ENCODE results near the gene ZNF580. TPM values are rescaled to one million over a fixed set of nuclear protein-coding genes. Genes with fewer than 3 reads are reported as not detected.

Gene ZNF580
- total and polyA plus RNA-seq, 2 of the 8 experiments (the other 6 are each of a cell fraction or from before 2014, with no cell fraction given) = 12.0 to 24.6 TPM

DNA sequence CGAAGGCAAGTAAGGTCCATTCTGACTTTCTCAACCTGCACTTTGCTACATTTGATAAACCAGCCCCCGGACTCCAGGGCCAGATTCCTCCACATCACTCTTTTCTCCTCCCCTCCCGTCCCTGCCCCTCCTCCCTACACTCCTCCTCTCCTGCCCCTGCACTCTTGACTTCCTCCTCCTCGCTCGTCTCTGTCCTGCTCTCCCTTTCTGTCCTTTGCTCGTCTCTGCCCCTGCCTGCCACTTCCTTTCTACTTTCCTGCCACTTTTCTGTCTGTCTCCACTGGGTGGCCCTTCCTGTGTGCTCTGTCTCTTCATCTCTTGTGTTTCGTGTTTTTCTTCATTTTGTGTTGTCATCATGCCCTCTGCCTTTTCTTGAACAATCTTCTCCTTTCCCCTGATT is 21.0 kb downstream of the ZNF580 start:
- Histone ChIP-seq H3K56ac (replicated peaks; ENCODE audit: insufficient read length, low read depth, low read length) (no peak overlapping the region), H2BK20ac (ENCODE audit: low read length) (no peak overlapping the region), H3K9ac (replicated peaks in 1 of 4; ENCODE audit: extremely low read depth in 1 of 4, low read depth in 3 of 4, low read length in 3 of 4) (no peak overlapping the region), H3K23me2 (ENCODE audit: low read depth, low read length) (0 out of 2 replicates have a peak, but pooled peaks cover under 1% of the 10 kb centered on the region), H3K4me3 (ENCODE audit: extremely low read depth in 1 of 4, insufficient read depth in 2 of 4, low read depth in 3 of 4, low read length in 4 of 4) (no peak overlapping the region), H3K23ac (ENCODE audit: insufficient read length) (no peak overlapping the region), H2BK15ac (ENCODE audit: low read length) (no peak overlapping the region), H4K20me1 (replicated peaks in 1 of 2; ENCODE audit: control insufficient read depth in 1 of 2, insufficient read depth in 2 of 2, low read length in 2 of 2) (peaks cover 41 to 50% of the 10 kb centered on the region in 2 experiments), H3K36me3 (ENCODE audit: control insufficient read depth in 2 of 4, insufficient read depth in 4 of 4, low read length in 3 of 4) (peaks cover 36 to 64% (median 53%) of the 10 kb centered on the region in 4 experiments), H4K5ac (ENCODE audit: insufficient read length, low read depth, low read length) (no peak overlapping the region), H2BK12ac (ENCODE audit: low read depth, low read length) (no peak overlapping the region), H3K4ac (replicated peaks; ENCODE audit: insufficient read length, low read depth, low read length) (no peak overlapping the region), H4K91ac (replicated peaks; ENCODE audit: insufficient read length, low read length) (no peak overlapping the region), H2AK5ac (ENCODE audit: low read depth, low read length) (no peak overlapping the region), H2AFZ (ENCODE audit: low read length) (no peak overlapping the region), H3K4me2 (ENCODE audit: insufficient read depth in 1 of 2, low read depth in 2 of 2, low read length in 2 of 2) (no peak overlapping the region), H3K18ac (ENCODE audit: extremely low read depth, low read length) (no peak overlapping the region), H3K9me3 (ENCODE audit: insufficient read depth in 2 of 2, low read depth in 1 of 2, low read length in 1 of 2) (no peaks in the 10 kb centered on the region), H4K8ac (ENCODE audit: extremely low read depth, insufficient read depth, low read length) (no peak overlapping the region; the same call in 1 of the 2 replicates), H3K27ac (ENCODE audit: low read depth, low read length) (no peak overlapping the region), H3K4me1 (replicated peaks in 1 of 4; ENCODE audit: control insufficient read depth in 3 of 4, insufficient read depth in 4 of 4, low read length in 3 of 4) (peaks cover 0 to 12% (median 8%) of the 10 kb centered on the region in 4 experiments; a peak in 4 of 7 replicates), H2BK120ac (replicated peaks; ENCODE audit: low read depth, low read length) (no peak overlapping the region), H3K79me2 (ENCODE audit: control insufficient read depth in 1 of 2, insufficient read depth in 2 of 2, low read length in 2 of 2) (peaks cover 38 to 85% of the 10 kb centered on the region in 2 experiments), H3K14ac (ENCODE audit: insufficient read length) (no peak overlapping the region), H2BK5ac (ENCODE audit: low read depth, low read length) (no peak overlapping the region), H3K79me1 (ENCODE audit: low read depth, low read length) (peaks cover 15% of the 10 kb centered on the region; the same call in 1 of the 2 replicates), H3K27me3 (replicated peaks in 1 of 4; ENCODE audit: control insufficient read depth in 3 of 4, extremely low read depth in 1 of 4, insufficient read depth in 3 of 4, low read length in 3 of 4) (no peaks in the 10 kb centered on the region)
- FAIRE-seq (no peak), DNase-seq (ENCODE audit: low read depth in 1 of 2, low spot score in 2 of 2) (no peak)
- 91% methylated on average over 4 of the region's 7 CpGs; no CpG with 5 or more reads in 1 of the 2 experiments for WGBS, 2 experiments (ENCODE audit: extremely low coverage in 1 of 2, insufficient coverage in 1 of 2, insufficient read length in 1 of 2, insufficient replicate concordance in 2 of 2, low coverage in 1 of 2, low lambda C conversion rate in 2 of 2, missing lambda C conversion rate in 1 of 2)
- CTCF ChIA-PET (ENCODE audit: partially characterized antibody) = interaction anchor here (1.5 kb wide), 1 partner anchor 10 kb away, joined by 7 read pairs; no protein-coding TSS in a partner anchor
- TF ChIP-seq SP2 (IDR thresholded peaks at IDR 0.05; ENCODE audit: low read length) = no peak
- TF ChIP-seq, protein P1, sequence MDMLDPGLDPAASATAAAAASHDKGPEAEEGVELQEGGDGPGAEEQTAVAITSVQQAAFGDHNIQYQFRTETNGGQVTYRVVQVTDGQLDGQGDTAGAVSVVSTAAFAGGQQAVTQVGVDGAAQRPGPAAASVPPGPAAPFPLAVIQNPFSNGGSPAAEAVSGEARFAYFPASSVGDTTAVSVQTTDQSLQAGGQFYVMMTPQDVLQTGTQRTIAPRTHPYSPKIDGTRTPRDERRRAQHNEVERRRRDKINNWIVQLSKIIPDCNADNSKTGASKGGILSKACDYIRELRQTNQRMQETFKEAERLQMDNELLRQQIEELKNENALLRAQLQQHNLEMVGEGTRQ (IDR thresholded peaks at IDR 0.05; ENCODE audit: low read length) = no peak
- TF ChIP-seq EZH2 (IDR thresholded peaks at IDR 0.05; ENCODE audit: low read depth, low read length, severe bottlenecking) = no peak
- TF ChIP-seq, protein P2, sequence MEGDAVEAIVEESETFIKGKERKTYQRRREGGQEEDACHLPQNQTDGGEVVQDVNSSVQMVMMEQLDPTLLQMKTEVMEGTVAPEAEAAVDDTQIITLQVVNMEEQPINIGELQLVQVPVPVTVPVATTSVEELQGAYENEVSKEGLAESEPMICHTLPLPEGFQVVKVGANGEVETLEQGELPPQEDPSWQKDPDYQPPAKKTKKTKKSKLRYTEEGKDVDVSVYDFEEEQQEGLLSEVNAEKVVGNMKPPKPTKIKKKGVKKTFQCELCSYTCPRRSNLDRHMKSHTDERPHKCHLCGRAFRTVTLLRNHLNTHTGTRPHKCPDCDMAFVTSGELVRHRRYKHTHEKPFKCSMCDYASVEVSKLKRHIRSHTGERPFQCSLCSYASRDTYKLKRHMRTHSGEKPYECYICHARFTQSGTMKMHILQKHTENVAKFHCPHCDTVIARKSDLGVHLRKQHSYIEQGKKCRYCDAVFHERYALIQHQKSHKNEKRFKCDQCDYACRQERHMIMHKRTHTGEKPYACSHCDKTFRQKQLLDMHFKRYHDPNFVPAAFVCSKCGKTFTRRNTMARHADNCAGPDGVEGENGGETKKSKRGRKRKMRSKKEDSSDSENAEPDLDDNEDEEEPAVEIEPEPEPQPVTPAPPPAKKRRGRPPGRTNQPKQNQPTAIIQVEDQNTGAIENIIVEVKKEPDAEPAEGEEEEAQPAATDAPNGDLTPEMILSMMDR (IDR thresholded peaks at IDR 0.05; ENCODE audit: control extremely low read depth in 1 of 3, insufficient read depth in 1 of 3, low read depth in 1 of 3, low read length in 3 of 3) = no peak
- POLR2A ChIA-PET (ENCODE audit: partially characterized antibody) = no interaction called here

All from H1 (cell line).